ENCODE data around the gene ELP6. TPM values are rescaled to one million over a fixed set of nuclear protein-coding genes. Genes with fewer than 3 reads are reported as not detected.
A peak's percentile ranks its signal among the peaks of the same experiment; 100 is the strongest.
"Not testable (repeated sequence)": the region's sequence is repeated elsewhere in the genome, so short reads cannot be mapped to it uniquely, and the experiment has no call there.

ELP6 gene
- total RNA-seq, 1 donor from 2014 or later = 25.8 TPM

DNA sequence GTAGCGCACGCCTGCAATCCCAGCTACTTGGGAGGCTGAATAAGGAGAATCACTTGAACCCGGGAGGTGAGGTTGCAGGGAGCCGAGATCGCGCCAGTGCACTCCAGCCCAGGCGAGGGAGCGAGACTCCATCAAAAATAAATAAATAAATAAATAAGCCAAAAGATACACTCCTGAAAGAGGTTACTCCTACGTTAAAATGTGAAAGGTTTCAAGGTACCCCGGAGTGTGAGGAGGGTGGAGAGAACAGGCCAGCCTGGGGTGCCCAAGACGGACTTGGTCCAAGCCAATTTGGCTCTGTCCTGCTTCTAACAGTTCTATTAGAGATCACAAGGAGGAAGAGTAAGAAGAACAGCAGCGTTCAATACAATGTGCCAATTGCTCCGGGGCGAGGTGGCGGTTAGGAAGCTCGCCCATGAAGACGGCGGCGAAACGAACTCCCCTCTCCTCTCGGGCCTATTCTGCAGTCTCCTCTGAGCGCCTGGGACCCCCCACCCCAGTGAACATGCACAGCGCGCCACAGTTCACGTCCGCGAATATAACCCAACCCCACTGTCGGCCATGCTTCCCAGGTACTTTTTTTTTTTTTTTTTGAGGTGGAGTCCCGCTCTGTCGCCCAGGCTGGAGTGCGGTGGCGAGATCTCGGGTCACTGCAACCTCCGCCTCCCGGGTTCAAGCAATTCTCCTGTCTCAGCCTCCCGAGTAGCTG lies 942 bp downstream of the ELP6 start:
- no peak for DNase-seq (ENCODE audit: low spot score)

DNA sequence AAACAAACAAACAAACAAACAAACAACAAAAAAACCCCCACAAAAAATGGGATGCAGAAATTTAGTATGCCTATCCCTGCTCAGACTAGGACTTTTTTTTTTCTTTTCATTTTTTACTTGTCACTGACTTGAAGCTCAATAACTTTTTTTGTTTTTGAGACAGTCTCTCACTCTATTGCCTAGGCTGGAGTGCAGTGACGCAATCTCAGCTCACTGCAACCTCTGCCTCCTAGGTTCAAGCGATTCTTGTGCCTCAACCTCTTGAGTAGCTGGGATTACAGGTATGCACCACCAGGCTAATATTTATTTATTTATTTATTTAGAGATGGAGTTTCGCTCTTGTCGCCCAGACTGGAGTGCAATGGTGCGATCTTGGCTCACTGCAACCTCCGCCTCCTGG lies 8.2 kb downstream of the ELP6 start:
- not testable (repeated sequence) for DNase-seq (ENCODE audit: low spot score)

DNA sequence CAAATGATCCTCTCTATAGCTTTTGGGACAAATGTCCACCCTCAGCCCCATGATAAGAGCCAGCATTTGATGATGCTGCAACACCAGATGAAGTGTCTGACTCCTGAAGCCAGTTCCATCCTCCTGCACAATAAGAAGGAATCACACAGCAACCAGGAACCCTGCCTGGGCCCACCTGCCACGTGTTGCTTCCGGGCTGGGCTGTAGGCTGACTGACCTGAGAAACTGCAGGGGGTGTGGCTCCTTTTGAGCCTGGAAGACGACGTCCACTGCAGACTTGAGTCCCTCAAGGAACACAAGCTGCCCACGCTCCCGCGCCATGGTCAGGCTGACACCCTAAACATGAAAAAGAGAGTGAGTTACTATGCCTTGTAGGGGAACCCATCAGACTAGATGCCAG lies 9.4 kb downstream of the ELP6 start:
- DNase-seq (ENCODE audit: low spot score) = no peak

DNA sequence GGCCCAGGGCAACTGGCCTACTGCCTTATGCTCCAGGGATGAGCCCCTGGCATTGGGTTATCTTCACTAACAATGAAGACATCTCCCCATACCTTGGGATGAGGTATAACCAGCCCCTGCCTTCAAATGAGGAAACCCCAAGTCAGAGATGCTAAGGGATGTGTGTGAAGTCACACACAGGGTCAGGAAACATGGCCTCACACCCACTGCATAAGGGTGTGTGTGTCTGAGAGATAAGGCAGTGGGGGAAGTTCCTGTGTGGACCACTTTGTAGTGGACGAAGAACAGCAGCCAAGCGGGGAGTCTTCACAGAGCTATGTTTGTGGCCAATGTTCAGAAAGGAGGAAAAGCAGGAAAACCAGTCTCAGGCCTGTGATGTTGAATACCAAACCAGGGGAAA lies 10.5 kb downstream of the ELP6 start:
- no peak for DNase-seq (ENCODE audit: low spot score)

DNA sequence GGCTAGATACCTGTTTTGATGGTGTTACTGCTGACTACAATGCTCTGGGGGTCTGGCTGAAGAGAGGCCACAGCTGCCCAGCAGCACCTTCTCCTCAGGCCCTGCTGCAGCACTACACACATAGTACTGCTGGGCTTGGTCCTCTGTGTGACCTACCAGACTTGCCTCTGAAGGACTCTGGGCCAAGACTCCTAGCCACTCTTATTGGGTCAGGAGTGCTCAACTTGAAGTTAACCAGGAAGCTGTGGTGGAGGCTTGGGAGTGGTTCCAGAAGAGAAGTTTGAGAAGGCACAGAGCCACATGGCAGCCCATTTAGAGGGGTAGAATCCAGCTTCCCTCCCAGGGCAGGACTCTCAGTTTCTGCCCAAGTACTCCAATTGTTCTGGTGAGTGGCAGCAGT lies 16.6 kb downstream of the ELP6 start:
- DNase-seq (ENCODE audit: low spot score) = no peak

DNA sequence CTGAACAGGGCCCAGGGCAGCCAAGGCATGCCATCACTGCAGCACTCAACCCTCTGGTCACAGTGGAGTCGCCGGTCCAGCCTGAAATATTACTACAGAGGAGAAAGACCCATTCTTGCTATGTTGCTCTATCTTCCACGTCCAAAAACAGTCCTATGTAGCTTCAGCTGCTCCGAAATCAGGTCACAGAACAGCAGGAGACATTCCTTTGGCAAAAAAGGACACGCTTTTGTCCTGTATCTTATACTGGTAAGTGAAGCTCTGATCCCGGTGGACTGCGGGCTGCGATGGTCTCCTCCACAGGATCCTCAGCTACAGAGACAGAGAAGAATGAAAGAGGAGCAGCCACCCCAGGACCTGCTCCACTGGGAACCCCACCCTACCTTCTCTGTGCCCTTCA lies 17.6 kb downstream of the ELP6 start:
- DNase-seq (ENCODE audit: low spot score) = no peak

DNA sequence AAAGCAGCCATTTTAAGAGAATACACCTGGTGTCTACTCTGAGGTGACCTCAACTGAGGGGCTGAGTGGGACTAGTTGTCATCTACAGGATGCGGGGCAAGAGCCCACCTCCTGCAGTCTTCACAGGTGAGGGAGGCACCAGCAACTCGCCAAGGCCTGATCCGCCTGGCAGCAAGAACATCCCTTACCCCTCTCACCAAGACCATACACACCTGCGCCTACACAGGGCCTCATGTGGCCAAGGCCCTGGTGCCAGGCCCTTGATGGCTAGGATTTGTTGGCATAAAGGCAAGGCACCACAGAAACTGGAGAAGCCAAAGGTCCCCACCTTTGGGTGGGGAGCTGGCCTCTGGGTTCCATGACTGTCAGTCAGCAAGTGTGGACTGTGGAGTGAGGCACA lies 18.4 kb downstream of the ELP6 start:
- DNase-seq (ENCODE audit: low spot score) = no peak

DNA sequence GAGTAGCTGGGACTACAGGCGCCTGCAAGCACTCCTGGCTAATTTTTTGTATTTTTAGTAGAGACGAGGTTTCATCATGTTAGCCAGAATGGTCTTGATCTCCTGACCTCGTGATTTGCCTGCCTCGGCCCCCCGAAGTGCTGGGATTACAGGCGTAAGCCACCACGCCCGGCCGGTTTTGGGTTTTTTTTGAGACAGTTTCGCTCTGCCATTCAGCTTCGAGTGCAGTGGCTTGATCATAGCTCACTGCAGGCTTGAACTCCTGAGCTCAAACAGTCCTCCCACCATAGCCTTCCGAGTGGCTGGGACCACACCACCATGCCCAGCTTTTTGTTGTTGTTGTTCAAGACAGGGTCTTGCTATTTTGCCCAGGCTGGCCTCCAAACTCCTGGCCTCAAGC lies 21.7 kb downstream of the ELP6 start:
- DNase-seq (ENCODE audit: low spot score) = no peak

DNA sequence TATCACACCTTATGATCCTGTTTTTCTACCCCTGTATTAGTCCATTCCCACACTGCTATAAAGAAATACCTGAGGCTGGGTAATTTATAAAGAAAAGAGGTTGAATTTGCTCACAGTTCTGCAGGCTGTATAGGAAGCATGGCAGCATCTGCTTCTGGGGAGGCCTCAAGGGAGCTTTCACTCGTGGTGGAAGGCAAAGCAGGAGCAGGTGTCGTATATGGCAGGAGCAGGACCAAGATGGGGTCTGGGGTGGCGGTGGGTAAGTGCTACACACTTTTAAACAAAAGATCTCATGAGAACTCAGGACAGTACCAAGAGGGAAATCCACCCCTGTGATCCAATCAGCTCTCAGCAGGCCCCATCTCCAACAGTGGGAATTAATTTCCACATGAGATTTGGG lies 22.3 kb downstream of the ELP6 start:
- DNase-seq (ENCODE audit: low spot score) = no peak

DNA sequence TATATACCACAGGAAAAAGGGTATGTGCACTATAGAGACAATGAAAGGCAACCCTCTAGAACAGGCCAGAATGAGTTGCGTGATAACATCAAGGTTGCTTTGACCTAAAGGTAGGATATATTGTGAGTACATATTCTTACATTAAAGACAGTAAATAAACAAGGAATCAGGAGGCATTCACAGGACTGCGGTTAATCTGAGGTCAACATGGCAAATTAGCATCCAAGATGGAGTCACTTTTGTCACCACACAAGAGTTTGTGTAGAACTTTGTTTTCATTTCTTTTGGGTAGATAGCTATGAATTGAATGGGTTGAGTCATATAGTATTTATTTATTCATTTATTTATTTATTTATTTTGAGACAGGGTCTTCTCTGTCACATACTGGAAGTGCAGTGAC lies 26.2 kb downstream of the ELP6 start:
- DNase-seq (ENCODE audit: low spot score) = no peak

DNA sequence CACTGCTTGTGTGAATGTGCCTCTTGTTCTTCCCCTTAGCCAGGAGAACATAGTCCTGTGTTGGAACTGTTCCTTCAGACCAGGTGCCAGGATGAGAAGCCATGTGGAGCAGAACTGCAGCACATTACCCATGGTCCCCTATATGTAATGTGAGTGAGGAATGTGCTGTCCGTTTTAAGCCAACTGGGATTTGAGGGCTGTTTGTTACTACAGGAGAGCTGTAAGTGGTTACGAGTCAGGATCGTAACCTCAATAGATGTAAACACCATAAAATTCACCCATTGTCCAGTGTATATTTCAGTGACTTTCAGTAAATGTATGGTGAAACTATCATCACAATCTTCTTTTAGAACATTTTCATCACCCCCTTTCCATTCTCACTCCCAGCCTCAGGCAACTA lies 27.7 kb downstream of the ELP6 start:
- DNase-seq (ENCODE audit: low spot score) = no peak

DNA sequence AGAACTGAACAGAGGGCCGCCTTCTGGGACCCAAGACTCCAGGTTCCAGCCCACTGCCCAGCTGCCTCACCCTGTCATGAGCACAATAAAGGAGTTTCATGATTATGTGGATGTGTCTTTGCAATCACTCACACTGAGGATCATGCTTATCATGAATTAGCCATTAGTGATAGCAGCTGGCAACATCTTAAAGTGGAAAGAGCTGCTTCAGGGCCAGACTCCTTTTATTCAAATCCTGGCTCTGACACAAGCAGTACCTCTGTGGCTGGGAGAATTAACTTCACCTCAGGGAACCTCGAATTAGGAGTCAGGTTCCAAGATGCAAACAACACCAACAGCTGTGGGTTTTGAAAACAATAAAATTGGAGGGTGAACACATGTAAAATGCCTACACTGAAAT lies 31.1 kb downstream of the ELP6 start:
- no peak for DNase-seq (ENCODE audit: low spot score)

DNA sequence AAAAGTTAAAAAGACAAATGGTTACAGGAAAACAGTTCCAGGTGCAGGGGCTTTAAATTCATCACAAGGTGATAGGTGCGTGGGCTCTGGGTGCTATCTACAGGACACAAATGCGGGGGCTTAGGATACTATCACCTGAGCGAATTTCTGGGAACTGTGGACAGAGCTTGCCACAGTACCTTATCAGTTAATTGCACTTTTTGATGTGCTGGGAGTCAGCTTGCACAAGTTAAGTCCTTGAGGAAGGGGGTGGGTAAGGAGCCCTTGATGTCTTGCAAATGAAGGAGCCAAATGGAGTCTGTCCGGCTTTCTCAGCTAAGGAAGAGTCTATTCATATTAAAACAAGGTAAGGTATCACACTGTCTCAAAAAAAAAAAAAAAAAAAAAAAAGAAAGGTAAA lies 31.7 kb downstream of the ELP6 start:
- DNase-seq (ENCODE audit: low spot score) = not testable (repeated sequence)

DNA sequence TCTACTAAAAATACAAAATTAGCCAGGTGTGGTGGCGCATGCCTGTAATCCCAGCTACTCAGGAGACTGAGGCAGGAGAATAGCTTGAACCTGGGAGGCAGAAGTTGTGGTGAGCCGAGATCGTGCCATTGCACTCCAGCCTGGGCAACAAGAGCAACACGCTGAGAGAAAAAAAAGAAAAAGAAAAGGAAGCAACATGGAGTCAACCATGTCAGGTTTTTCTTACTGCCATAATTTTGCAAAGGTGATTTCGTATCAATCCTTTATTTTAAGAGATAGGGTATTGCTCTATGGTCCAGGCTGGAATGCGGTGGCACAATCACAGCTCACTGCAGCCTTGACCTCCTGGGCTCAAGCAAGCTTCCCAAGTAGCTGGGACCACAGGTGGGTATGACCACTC lies 33.2 kb downstream of the ELP6 start:
- not testable (repeated sequence) for DNase-seq (ENCODE audit: low spot score)

DNA sequence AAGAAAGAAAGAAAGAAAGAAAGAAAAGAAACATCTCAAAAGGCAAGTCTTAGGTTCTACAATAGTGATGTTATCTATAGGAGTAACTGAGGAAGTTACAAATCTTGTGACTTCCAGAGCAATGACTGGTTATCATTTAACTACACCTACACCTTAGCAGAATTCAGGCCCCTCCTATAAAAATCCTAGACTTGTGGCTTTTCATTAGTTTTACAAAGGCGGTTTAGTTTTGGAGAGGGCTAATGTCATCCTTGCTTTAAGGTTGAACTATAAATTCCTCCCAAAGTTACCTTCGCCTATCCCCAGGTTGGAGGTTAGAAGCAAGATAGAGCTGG lies 33.7 kb downstream of the ELP6 start:
- DNase-seq (ENCODE audit: low spot score) = no peak

DNA sequence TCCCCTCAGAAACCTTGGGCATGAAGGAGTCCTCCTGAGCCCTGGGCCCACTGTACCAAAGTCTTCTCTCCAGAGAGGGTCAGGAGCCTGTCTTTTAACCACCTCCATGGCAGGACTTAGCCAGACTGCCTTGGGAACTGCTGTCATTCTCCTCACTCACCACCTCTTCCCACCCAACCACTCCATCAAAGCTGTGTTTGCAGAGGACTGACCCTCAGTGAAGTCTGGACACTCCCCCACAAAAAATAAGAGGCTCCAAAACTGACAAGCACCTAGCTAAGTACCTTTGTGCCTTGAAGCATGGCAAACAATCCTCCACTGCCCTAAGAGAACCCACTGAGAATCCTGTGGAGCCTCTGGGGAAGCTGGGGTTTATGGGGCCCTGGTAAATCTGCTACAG lies 35.5 kb downstream of the ELP6 start:
- DNase-seq (ENCODE audit: low spot score) = no peak

DNA sequence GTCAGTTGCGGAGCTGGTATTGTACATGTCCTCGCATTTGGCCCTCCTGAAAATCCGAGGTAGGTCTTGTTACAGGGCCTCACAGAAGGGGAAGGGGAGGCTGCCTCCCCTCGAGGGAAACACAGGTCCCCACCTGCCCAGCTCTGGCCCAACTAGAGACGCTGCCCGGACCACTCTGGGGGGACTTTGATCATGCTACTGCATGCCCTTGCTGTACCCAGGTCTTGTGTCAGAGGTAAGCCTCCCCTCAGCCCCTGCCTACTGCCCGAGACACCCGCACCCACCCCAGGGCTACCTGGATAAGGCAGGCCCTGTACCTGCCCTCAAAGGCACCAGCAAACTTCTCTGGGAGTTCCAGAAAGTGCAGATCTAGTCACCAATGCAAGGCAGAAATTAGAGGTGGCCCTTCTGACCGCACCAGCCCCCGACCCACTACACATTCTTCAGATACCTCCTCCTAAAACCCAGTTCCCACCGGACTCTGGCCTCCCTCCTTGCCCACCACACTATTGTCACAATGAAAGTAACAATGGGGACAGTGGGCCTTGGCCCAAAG lies 36.8 kb downstream of the ELP6 start:
- DNase-seq (ENCODE audit: low spot score) = no peak

DNA sequence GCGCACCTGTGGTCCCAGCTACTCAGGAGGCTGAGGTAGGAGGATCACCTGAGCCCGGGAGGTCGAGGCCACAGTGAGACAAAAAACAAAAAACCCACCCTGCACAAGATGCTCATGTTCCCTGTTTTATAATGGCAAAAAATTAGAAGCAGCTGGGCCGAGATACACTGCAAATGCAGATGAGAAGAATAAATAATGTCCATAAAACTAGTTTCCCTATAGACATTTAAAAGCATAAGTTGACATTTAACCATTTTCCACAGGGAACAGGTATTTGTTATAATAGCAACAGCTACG lies 37.2 kb downstream of the ELP6 start:
- no peak for DNase-seq (ENCODE audit: low spot score)

DNA sequence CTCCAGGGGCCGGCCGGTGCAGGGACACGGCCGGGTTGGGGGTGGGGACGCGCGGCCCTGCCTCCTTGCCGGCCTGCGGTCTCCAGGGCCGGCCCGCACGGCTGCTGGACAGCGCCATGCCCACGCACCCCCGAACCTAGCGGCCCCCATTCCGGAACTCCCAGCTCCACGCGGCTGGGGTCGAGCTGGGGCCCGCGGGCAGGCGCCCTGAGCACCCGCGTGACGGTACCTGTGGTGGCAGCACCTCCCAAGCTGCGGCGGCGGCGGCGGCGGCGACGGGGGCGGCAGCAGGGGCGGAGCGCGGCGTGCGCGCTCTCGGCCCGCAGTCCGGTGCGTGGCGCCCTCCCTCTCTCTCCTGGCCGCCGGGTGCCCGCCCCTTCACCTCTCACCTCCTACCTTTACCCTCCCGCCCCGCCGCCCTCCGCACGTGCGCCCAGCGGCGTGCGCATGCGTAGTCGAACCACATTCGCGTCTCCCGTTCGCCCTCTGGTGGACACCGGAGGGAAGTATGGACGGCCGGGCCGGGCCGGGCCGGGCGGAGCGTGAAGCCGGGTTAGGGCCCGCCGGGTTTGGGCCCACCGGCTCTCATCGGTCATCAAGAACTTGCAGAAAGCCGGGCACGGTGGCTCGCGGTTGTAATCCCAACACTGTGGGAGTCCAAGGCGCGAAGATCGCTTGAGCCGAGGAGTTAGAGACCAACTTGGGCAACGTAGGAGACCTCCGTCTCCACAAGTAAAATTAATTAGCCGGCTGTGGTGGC lies 37.8 kb downstream of the ELP6 start, which contains the start of gene SCAP:
TSS of gene SCAP (minus strand) at position 372 of the 760 bp plus-strand sequence. CDS start 32,948 bp downstream, outside the sequence.
- DNase-seq (ENCODE audit: low spot score) = peak; percentile 95

DNA sequence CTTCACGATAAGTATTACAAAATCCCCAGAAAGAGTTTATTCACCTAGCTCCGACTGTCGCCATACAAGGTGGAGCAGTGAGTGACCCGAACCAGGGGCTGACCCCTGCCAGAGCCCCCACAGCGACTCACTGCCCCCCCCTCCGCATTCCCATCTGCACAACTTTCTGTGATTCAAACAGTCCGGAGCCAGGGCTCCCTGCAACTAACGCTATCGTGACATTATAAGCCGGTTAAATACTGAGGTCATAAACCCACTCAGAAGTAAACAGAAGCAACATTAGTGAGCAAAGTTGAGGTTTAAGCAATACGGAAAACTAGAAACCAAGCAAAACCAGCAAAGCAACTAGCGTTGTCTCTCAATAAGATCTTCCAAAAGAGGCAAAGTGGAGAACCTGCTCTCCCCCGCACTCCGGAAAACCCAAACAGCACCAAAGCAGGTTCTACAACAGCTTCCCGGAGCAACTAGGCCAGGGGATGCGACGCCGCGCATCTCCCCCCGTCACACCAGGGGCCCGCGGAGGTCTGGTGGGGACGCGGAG lies 38.4 kb downstream of the ELP6 start:
- DNase-seq (ENCODE audit: low spot score) = peak; percentile 47

DNA sequence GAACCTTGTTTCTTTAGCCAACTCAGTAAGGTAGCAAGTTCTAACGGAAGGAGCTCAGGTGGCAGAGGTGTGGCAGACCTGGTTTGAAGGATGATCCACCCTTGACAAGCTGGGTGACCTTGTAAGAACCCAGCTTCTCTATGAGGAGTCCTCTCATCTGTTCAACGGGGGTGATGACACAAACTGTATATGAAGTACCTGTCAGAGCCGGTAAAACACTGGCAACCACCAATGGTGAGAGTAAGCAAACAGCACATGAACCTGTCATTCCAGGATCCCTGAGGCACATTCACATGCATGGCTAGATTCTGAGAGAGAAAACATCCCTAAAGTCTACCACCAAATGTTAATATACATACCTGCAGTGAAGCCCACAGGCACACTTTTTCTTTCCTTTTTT lies 40.1 kb downstream of the ELP6 start:
- no peak for DNase-seq (ENCODE audit: low spot score)

DNA sequence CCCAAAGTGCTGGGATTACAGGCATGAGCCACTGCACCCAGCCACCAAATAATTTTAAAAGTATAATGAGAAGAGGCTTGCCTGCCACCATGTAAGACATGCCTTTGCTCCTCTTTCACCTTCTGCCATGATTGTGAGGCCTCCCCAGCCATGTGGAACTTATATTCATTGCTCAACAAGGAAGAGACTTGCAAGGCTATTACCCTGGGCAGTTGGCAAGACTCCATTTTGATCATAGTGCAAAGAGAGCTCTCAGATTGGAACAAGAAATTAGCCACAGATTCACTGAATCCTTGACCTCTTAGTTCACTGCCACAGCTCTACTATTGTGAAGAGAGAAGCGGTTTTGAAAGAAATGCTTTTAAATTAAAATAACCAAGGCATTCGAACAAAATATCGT lies 43.9 kb downstream of the ELP6 start:
- no peak for DNase-seq (ENCODE audit: low spot score)

DNA sequence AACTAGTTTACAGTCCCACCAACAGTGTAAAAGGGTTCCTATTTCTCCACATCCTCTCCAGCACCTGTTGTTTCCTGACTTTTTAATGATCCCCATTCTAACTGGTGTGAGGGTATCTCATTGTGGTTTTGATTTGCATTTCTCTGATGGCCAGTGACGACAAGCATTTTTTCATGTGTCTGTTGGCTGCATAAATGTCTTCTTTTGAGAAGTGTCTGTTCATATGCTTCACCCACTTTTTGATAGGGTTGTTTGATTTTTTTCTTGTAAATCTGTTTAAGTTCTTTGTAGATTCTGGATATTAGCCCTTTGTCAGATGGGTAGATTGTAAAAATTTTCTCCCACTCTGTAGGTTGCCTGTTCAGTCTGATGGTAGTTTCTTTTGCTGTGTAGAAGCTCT lies 45.2 kb downstream of the ELP6 start:
- DNase-seq (ENCODE audit: low spot score) = not testable (repeated sequence)
